ENCODE results near the gene NR5A1.

NR5A1 gene

GRCh38 chr9:124513376-124513994 is 6.3 kb upstream of the NR5A1 start:
- DNase-seq: no peak

- DNase-seq: no peak
Observed at GRCh38 chr9:124512806-124513204, 5.6 kb upstream of the NR5A1 start.

- no peak for DNase-seq
Observed at GRCh38 chr9:124511891-124512805, 4.9 kb upstream of the NR5A1 start.

- no peak for DNase-seq
Observed at GRCh38 chr9:124511426-124511840, 4.2 kb upstream of the NR5A1 start.

DNA sequence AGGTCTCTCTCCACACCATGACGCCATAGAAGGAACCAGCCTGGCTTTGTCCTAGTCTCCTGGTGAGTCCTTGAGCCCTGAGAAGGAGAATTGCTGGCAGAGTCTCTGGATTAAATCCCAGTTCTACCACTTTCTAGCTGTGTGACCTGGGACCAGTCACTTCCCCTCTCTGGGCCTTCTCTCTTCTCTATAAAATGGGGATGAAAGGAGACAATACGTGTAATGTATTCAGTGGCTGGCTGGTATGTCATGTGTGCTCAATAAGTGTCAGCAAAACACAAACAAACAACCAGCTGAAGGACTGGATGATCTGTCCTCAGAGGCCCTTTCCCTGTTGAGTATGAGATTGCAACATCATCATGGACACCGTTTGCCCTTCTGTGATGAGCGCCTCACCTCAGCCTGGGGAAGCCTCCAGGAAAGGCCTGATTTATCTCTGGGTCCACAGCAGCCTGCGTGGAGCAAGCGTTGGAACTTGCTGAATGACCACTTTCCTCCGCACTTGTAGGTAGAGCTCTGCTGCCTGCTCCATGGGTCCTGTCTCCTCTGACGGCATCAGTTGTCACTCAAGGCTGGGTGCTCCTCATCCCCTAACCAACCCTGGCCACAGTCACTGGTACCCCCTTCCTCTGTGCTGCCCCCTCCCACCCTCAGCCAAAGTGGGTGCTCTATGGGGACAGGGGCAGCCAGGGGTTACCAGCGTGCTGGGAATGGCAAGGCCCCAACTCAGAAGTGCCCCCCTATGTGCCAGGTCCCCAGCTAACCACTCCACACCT is 3.6 kb upstream of the NR5A1 start:
- no peak for DNase-seq

DNA sequence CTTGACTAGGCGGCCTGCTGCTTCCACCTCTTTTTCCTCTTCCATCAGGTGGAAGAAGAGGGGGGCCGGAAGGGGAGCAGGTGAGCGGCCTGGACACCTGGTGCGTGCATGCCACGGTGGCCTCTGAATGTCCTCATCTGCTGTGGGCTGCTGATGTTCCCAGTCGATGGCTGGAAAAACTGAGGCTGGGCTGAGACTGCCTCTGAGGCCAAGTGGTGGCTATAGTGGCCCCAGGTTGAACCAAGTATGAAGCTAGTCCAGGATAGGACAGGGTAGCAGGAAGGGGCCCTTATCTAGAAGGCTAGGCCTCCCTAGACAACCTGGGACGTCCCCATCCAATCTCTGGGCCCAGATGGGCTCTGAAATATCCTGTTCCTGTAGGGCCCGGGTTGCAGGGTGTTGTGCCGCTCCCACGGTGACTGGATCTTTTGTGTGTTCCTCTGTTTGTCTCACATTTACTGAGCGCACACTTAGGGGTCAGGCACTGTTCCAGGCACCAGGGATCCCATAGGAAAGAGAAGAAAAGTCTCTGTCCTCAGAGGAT is 753 bp upstream of the NR5A1 start:
- DNase-seq: no peak

DNA sequence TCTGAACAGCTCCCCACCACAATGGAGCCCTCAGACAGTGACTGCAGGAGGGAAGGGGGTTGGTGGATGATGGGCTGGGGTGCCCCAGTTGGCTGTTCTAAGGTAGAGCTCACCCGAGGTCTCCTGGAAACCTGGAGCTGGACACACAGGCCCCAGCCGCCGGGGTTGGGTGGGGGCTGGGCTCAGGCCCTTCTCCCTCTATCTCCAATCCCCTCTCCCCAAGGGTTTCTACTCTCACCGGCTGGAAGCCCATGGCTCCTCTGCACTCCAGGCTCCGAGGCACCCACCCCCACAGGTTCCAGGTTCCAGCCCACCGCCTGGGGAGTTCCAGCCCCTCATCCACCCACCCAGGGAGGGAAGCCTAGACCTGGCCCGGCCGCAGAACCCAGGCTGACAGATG is 766 bp downstream of the NR5A1 start:
- no peak for DNase-seq

DNA sequence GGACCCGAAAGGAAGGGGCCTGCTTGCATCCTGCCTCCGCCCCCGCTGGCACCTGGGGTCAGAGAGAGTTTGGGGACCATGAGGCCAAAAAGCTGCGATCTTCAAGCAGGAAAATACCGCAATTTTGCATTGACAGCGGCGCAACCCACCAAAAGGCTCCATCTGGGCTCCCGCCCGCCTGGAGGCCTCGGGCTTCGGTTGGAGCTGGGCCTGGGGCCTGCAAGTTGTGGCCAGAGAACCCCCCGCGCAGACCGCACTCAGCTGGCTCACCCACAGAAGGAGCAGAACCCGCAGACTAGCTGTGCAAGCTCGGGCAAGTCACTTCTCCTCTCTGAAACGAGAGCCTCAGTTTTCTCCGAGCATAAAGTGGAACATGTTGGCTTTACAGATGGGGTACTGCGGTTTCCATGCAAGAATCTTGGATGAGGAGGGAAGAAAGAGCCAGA is 1.3 kb downstream of the NR5A1 start:
- DNase-seq: no peak

DNA sequence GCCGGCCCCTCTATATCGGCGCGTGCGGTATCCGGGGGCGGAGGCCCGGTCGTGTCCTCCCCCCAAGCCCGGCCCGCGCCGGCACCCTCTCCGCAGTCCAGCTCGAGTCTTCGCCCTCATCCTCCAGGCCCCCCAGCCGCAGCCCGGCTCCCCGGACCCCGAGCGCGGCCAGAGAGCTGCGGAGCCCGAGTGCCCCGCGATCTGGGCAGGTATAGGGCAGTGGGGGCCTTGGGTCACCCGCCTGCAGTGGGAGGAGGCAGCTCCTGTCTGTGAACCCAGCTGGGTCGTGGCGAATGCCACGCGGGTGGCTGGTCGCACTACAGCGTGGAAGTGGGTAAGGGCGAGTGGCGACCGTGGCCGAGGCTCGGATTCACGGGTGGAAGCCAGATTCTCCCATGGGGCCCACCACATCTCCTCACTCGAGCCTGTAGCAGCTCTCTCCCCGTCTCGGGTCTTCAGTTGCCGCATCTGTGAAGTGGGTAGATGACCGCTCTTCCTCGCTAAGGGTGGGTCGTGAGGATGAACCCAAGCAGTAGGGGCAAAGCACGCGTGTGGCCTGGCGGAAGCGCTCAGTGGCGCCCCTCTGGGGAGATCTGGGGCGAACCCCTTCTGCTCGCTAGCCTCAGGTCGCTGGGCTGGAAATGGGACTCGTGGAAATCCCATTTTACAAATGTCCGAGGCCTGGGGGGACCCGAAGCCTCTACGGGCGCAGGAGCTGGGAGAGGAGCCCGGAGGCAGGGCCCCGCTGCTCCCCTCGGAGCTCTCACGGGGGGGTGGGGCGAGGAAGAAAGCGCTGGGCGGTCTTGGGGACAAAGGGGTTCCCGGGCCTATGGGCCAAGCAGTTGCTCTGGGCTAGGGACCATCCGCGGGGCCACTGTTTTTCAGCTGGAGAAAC is 1.9 kb downstream of the NR5A1 start:
- DNase-seq: no peak

DNA sequence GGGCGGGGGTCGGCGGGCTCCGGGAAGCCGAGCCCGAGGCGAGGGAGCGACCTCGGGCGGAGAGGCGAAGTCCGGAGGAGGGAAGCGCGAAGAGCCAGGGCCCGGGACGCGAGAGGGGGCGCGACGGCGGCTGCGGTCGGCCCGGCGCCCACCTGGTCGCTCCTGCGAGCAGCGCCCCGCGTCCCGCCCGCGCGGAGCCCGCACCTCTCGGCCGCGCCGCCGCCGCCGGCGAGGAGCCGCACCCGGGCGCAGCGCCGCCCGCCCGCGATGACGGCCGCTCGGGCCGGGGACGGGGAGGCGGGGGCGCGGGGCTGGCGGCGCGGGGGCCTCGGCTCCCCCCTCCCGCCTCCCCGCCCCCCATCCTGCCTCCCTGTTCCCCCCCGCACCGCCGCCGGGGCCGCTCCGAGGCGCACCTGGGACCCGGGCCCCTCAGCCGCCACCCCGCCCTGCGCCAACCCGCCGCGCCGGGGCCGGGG is 2.6 kb downstream of the NR5A1 start:
- DNase-seq: no peak

DNA sequence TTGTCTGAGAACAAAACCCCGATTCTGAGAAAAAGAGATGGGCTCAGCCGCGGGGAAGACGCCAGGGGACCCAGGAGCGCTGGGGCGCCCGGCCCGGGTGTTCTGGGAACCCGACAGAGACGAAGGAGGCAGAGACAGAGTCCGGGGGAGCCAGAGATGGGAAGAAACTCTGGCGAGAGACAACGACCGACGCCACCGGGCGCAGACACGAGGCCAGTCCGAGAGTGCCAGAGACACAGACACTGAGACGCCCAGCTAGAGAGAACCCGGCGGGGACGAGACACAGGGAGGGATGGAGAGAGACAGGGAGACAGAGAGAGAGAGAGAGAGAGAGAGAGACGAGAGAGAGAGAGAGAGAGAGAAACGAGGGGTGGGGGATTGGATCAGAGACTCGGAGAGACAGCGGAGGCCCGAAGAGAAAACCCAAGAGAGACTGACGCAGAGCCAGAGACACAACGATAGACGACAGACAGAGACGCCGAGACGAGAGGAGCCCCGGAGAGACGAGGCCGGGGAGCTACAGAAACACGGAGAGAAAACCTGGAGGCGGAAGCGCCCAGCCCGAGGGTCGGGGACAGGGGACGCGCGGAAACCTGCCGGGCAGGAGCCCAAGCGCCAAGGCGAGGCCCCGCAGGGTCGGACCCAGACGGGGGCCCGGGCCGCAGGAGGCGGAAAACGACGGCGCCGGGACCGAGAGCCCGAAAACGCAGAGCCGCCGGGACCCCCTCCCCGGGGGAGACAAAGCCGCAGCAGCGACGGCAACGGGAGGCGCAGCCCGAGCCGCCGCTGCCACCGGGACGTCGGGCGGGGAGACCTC is 3.3 kb downstream of the NR5A1 start:
- no peak for DNase-seq

DNA sequence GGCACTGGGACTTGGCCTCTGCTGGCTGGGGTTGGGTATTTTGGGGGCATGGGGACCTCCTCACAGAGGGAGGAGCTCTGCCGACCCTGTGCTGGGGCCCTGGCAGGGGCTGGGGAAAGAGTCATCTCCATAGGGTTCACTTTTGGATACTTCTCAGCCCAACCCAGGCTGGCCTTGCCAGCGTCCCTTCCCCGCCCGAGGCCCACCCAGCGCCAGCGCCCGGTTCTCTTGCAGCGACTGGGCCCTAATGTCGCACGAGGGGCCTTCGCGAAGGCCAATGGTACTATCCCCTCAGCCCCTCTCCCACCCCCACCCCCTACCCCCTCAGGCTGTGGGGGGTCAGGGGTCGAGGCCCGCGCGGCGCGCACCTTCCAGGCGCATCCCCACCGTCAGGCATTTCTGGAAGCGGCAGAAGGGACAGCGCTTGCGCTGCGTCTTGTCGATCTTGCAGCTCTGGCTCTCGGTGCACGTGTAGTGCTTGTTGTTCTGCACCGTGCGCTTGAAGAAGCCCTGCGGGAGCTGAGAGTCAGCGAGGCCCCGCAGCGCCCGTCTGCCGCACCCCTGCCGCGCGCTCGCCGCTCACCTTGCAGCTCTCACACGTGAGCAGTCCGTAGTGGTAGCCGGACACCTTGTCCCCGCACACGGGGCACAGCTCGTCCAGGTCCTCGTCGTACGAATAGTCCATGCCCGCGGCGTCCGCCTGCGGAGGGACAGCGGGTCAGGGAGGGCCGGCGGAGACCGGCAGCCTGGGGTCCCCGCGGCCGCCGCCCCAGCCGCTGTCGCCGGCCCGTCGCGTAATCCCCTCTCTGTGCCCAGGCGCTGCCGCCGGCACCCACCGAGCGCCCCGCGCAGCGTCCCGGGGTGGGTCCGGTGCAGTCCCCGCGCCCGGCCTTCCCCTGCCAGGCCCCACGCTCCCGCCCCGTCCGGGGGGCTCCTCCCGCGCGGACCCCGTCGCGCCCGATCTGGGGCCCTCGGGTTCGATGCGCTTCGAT is 4.2 kb downstream of the NR5A1 start:
- DNase-seq: no peak

DNA sequence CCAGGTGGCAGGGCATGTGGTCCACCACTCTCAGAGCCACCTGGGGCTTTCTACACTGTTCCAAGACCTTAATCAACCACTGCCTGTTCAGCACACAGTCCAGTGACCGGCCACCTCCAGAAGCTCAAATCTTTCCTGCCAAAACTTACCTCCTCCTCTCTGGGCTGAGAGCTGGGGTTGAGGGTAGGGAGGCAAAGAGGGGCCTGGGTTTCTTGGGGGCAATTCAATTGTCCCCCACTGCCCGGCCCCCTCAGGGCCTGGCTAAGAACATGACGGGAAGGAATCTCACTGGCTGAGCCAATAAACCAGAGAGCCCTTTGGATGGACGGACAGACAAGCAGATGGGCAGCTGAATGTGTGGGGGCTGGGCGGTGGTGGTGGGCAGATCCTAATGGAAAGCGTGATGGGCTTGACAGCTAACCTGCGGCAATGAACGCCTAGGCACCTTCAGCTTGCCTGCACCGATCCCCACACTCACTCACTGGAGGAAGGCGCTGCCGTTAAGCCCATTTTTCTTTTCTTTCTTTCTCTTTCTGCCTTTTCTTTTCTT is 5.4 kb downstream of the NR5A1 start:
- DNase-seq: no peak

GRCh38 chr9:124500796-124501611 is 6.2 kb downstream of the NR5A1 start:
- no peak for DNase-seq

DNA sequence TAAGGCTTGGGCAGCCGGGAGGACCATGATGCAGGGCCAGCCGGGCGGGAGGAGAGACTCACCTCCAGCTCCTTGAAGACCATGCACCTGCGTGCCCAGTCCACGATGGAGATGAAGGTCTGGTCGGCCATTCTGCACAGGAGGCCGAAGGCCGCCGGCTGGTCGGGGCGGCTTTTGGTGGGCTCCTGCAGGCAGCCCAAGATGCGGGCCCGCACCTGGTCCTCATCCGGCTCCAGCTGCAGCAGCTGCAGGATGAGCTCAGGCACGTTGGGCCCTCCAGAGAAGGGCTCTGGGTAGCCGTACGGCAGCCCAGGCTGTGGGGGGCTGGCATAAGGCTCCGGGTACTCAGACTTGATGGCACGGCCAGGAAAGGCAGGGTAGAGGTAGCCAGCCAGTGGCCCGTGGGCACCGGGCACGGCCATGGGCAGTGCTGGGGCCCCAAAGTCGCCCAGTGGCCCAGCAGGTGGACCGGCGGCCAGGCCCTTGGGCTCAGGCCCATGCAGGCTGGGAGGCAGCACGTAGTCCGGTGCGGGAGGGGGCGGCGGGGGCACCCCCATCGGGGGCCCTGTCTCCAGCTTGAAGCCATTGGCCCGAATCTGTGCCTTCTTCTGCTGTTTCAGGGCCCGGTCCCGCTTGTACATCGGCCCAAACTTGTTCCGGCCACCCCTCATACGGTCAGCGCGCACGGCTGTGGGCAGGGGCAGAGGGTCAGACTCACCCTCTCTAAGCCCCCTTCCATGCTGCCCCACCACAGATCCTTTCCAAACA is 7.0 kb downstream of the NR5A1 start:
- DNase-seq: peak in 1 of 5 experiments; percentile 1

- DNase-seq: no peak
Observed at GRCh38 chr9:124499216-124499615, 8.0 kb downstream of the NR5A1 start.

- DNase-seq: no peak
Observed at GRCh38 chr9:124498499-124499146, 8.6 kb downstream of the NR5A1 start.
